Heart left ventricle (tissue), 13 donors: ENCODE measurements around the gene TM2D1.

ENCODE experiments used
- POLR2A ChIP-seq, 2 donors: fragments of 450-650 bp; IDR thresholded peaks; one replicate each; pipeline ENCODE4 v1.6.1; 2017; ENCODE audit warnings: antibody characterized with exemption in 2 of 2, mild to moderate bottlenecking in 2 of 2, moderate library complexity in 2 of 2
- TF ChIP-seq, protein P1 (sequence below), 12 donors: fragments of 200-600 bp; sonication (generic) in 4 of 12; IDR thresholded peaks; one replicate each; pipeline versions ENCODE4 v1.5.0 to v1.8.0; 2018 to 2022; ENCODE audit warnings: antibody characterized with exemption in 12 of 12, mild to moderate bottlenecking in 5 of 12
- donor health status: ischemic (EF 13 %, LVEDD 7.1; RV severe dilation, severe dysfunction).
- donor health status: DM: no; HTN: yes; CAD: no.
- donor health status: DM: no; HTN: no; CAD: no.
- donor health status: ischemic (EF 25% LVEDD 6.9; RV normal size, moderate dysfunction).
- donor health status: ischemic (EF 25% LVEDD 5.7; RV mildly dilated, moderate dysfunction).
- donor health status: ischemic (EF 35%, LVEDD 5.7; RV mildly dilated, moderate dysfunction).
- donor health status: nonischemic (EF 11% LVEDD 7.7; RV severe dilation, severe dysfunction).
- donor health status: DM: yes; HTN: yes; CAD: no.
- donor health status: PGD.
- donor health status: ischemic (EF 29% LVEDD 5.4; RV normal size, mild dysfunction).
- donor health status: nonischemic (EF 23%, LVEDD 6.1; RV moderate dilation, normal function).

DNA sequence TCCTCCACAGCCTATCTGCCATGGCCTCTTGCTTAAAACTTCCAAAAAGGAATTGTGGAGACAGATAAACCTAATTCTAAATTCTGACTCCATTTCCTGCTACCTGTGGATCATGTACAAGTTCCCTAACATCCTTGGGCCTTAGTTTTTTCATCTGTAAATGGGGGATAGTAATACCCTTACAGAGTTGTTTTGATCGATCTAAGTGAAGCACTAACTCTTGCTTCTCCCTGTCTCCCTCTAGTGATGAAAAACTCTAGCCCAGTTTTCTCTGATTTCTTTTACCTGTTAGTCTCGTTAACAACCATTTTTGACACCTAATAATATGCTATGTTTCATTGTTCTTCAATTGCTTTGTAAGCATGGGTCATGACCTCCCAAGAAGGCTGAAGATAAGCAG lies 65.9 kb downstream of the TM2D1 start:
- TF ChIP-seq, protein P1, sequence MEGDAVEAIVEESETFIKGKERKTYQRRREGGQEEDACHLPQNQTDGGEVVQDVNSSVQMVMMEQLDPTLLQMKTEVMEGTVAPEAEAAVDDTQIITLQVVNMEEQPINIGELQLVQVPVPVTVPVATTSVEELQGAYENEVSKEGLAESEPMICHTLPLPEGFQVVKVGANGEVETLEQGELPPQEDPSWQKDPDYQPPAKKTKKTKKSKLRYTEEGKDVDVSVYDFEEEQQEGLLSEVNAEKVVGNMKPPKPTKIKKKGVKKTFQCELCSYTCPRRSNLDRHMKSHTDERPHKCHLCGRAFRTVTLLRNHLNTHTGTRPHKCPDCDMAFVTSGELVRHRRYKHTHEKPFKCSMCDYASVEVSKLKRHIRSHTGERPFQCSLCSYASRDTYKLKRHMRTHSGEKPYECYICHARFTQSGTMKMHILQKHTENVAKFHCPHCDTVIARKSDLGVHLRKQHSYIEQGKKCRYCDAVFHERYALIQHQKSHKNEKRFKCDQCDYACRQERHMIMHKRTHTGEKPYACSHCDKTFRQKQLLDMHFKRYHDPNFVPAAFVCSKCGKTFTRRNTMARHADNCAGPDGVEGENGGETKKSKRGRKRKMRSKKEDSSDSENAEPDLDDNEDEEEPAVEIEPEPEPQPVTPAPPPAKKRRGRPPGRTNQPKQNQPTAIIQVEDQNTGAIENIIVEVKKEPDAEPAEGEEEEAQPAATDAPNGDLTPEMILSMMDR (IDR thresholded peaks at IDR 0.05) = no peak
- TF ChIP-seq POLR2A (IDR thresholded peaks at IDR 0.05) = no peak
